ENCODE measurements around the gene GGTA1. TPM values are rescaled to one million over a fixed set of nuclear protein-coding genes. Genes with fewer than 3 reads are reported as not detected.

Gene GGTA1
- total RNA-seq, 1 experiment from 2014 or later: not detected

DNA sequence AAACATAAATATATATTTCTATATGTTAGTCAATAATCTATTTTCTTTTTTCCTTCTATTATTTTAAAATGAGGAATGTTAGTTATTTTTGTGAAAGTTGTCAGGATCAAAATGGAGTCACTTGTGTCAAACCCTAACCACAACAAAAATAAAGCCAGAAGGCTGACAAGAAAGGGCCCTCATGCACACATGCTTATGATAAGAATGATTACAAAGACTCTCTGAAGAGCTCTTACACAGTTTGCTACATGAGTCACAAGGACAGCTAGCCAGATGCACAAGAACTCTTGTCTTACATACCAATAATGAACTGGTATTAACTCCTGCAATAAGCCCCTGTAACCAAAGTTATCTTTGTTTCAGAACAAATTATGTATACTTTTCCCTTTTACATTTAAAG, 64.7 kb downstream of the GGTA1 start:
- Mint-ChIP-seq H3K36me3 (ENCODE audit: insufficient read depth in 1 of 3, low read depth in 3 of 3) (no peaks in the 10 kb centered on the region), H3K27ac (no peak overlapping the region), H3K4me3 (no peak overlapping the region), H3K9me3 (no peaks in the 10 kb centered on the region; a peak in 1 of 5 replicates), H3K27me3 (ENCODE audit: low read depth) (peaks cover 7% of the 10 kb centered on the region), H3K4me1 (peaks cover 0 to 5% of the 10 kb centered on the region in 2 experiments; a peak in 2 of 4 replicates)
- H3K79me2 ChIP-seq (ENCODE audit: insufficient read depth, low read length): no peaks in the 10 kb centered on the region
- no peak overlapping the region for H3K4me2 ChIP-seq (ENCODE audit: insufficient read depth, insufficient read length, low read length)
- no peaks in the 10 kb centered on the region for H3K4me1 ChIP-seq (ENCODE audit: insufficient read depth, low read length)
- no peak overlapping the region for H4K91ac ChIP-seq (ENCODE audit: insufficient read length, low read depth, low read length)
- no peak overlapping the region for H3K27ac ChIP-seq (ENCODE audit: insufficient read length, low read depth, low read length)
- no peak overlapping the region for H2AFZ ChIP-seq (ENCODE audit: low read length)
- H3K27me3 ChIP-seq (ENCODE audit: insufficient read depth, low read length): no peaks in the 10 kb centered on the region
- no peak overlapping the region for H4K5ac ChIP-seq (ENCODE audit: insufficient read length, low read depth, low read length)
- no peaks in the 10 kb centered on the region for H4K20me1 ChIP-seq (ENCODE audit: control insufficient read depth, insufficient read depth, insufficient read length)
- TF ChIP-seq, protein P1, sequence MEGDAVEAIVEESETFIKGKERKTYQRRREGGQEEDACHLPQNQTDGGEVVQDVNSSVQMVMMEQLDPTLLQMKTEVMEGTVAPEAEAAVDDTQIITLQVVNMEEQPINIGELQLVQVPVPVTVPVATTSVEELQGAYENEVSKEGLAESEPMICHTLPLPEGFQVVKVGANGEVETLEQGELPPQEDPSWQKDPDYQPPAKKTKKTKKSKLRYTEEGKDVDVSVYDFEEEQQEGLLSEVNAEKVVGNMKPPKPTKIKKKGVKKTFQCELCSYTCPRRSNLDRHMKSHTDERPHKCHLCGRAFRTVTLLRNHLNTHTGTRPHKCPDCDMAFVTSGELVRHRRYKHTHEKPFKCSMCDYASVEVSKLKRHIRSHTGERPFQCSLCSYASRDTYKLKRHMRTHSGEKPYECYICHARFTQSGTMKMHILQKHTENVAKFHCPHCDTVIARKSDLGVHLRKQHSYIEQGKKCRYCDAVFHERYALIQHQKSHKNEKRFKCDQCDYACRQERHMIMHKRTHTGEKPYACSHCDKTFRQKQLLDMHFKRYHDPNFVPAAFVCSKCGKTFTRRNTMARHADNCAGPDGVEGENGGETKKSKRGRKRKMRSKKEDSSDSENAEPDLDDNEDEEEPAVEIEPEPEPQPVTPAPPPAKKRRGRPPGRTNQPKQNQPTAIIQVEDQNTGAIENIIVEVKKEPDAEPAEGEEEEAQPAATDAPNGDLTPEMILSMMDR (conservative IDR thresholded peaks at IDR 0.05): no peak
- H3K23me2 ChIP-seq (ENCODE audit: insufficient read length, low read depth, low read length, poor library complexity, severe bottlenecking): no peaks in the 10 kb centered on the region
- no peaks in the 10 kb centered on the region for H3K9me3 ChIP-seq (ENCODE audit: control insufficient read depth, low read depth, low read length)
- no peak overlapping the region for H3K4ac ChIP-seq (ENCODE audit: low read depth, low read length)
- no peak overlapping the region for H3K56ac ChIP-seq (ENCODE audit: insufficient read length, low read depth, low read length)
- no peak overlapping the region for H4K8ac ChIP-seq (replicated peaks; ENCODE audit: insufficient read length, low read depth, low read length)
- H2BK120ac ChIP-seq (ENCODE audit: low read depth, low read length, poor library complexity, severe bottlenecking): no peak overlapping the region
- H3T11ph ChIP-seq (ENCODE audit: low read length): no peak overlapping the region
- H3K18ac ChIP-seq (ENCODE audit: insufficient read length, low read depth, low read length): no peak overlapping the region
- H2BK12ac ChIP-seq (ENCODE audit: insufficient read length, low read depth, low read length): no peak overlapping the region
- H2BK15ac ChIP-seq (ENCODE audit: low read depth, low read length): no peak overlapping the region
- H2AK5ac ChIP-seq (ENCODE audit: insufficient read length, low read length): no peak overlapping the region
- DNase-seq: no peak
- no peak overlapping the region for H3K9ac ChIP-seq (ENCODE audit: extremely low read depth, insufficient read length, low read length)
- no peak overlapping the region for H3K23ac ChIP-seq (ENCODE audit: insufficient read length, low read depth, low read length)
- H2BK5ac ChIP-seq (ENCODE audit: insufficient read length, low read length): no peak overlapping the region
- no peak overlapping the region for H3K14ac ChIP-seq (ENCODE audit: insufficient read depth, low read length)
- no peak overlapping the region for H2BK20ac ChIP-seq (ENCODE audit: low read depth, low read length, poor library complexity, severe bottlenecking)
- H3K79me1 ChIP-seq (ENCODE audit: insufficient read depth, low read depth, low read length, poor library complexity, severe bottlenecking): no peaks in the 10 kb centered on the region

Measured in H9 (cell line).